Stimulated activated CD8-positive, alpha-beta memory T cell treated with anti-CD3 and anti-CD28 coated beads, Interleukin-4, amount 100 ng/mL, for 24 hours (primary cell): Measurements from ENCODE around the gene RILP.
A peak's percentile ranks its signal among the peaks of the same experiment; 100 is the strongest.

ENCODE experiments used
- DNase-seq: peaks from one replicate; pipeline ENCODE4 v3.0.0-alpha.2; 2020; ENCODE audit warnings: low read depth

The RILP gene

GRCh38 chr17:1627982-1628855, 21.4 kb downstream of the RILP start, which contains the start of gene SLC43A2:
Gene SLC43A2 (minus strand): TSS chr17:1628834. CDS start chr17:1627874, 960 bp downstream.
- DNase-seq = peak; percentile 69

DNA sequence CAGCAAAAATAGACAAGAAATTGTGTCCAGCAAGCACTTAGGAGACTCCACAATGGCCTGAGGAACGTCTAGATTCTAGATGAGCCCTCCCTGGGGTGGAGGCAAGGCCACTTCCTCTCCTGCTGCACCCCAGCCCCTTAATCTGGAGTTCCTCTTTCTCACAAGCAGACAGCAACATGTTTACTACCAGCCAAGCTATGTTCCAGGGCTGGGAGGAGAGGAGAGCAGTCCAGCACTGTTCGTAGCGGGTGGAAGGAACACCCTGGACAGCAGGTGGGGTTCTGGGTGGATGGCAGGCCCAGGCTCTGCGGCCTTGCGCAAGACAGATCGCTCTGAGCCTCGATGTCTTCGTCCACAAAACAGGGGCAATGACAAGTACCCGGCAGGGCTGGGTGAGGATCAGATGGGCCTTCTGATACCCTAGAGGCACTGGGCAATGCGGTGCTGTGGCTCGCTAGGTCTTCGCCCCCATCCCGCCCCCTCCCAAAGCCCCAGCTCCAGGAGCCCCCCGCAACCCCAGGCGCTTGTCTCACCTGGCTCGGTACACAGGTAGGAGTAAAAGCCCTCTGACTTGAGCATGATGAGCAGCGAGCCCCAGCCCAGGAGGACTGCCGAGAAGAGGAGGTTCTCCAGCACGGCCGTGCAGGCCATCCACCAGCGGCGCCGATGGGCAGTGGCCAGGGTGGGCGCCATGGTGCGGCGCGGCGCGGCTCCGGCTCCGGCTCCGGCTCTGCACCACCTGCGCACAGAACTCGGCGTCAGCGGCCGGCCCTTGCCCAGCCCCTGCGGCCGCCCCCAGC, 22.3 kb downstream of the RILP start:
- no peak for DNase-seq

DNA sequence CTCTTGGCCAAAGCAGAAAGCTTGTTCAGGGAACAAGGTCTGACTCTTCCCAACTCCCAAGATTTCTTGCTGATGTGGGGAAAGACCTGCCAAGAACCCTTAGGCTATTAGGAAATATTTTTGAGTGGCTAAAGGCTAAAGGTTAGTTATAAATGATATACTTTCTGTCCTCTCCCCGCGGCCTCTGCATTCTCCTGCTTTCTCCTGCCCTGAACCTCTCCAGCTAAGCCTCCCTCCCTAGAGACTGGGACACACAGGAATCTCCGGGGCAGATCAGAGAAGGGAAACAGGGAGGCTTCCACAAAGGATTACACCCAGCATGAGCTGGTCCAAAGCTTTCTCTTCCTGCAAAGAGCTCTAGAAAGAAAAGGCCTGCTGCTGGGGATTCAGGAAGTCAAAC, 23.3 kb downstream of the RILP start:
- no peak for DNase-seq

DNA sequence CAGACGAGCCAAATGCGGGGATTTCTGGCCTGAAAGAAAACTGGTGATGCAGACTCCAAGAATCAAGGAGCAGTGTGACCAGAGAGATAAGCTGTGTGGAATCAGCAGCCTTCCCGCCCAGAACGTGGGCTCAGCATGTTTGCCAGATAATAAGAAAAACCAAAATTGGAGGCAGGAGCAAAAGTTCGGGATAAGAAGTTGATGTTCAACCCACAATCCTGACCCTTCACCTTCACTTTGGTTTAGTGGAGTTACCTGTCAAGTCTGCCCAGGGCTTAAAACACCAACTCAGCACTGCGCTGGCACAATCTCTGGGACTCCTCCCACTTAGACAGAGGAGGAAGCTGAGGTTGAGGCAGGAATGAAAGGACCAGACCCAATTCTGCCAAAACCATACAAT, 24.1 kb downstream of the RILP start:
- DNase-seq = no peak

DNA sequence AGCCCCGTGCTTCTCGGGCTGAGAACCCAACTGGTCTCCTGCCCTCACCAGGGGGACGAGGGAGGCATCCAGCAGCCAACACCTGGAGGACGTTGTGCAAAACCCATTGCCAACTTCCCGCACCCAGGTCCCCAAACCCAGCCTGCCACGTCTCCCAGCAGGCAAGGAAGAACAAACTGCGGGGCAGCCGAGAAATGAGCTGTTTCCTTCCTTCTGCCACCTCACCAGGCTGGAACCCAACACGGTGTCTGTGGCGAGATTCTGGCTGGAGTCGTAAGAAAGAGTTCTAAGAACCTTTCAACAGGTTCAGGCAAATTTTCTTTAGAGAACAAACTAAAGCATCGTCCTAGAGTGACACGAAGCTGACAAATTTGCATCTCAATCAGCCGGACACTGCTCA, 24.6 kb downstream of the RILP start:
- DNase-seq = no peak

DNA sequence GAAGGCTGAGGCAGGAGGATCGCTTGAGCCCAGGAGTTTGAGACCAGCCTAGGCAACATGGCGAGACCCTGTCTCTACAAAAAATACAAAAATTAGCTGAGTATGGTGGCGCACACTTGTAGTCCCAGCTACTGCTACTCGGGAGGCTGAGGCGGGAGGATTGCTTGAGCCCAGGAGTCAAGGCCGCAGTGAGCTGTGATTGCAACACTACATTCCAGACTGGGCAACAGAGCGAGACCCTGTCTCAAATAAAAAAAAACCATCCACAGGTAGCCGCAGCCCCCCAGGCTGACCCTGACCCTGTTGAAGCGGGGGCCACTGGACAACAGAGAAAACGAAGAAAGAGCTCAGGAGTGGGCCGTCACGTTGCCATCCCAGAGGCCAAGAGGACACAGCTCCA, 25.0 kb downstream of the RILP start:
- no peak for DNase-seq

DNA sequence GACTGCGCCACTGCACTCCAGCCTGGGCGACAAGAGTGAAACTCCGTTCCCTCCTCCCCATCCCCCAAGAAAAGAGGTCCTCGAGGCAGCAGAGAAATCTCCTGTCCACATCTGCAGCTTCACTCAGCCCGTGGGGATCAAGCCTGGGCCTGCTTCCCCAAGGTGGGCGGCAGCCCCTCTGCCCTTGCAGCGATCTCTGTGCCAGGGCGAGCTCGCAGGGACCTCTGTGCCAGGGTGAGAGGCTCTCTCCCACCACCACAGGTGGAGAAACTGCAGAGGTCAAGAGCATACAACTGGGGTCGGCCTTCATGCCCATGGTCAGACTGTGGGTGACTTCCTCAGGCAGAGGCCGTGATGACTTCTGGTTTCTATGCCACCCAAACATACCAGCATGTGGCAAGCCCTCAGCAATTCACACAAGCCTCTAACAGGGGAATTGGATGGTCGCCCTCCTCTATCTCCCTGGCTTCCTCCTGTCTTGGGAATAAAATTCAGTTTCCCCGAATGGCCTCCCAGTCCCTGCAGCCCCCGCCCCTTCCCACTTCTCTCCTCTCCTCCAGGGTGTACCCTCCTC, 26.5 kb downstream of the RILP start:
- DNase-seq = no peak

DNA sequence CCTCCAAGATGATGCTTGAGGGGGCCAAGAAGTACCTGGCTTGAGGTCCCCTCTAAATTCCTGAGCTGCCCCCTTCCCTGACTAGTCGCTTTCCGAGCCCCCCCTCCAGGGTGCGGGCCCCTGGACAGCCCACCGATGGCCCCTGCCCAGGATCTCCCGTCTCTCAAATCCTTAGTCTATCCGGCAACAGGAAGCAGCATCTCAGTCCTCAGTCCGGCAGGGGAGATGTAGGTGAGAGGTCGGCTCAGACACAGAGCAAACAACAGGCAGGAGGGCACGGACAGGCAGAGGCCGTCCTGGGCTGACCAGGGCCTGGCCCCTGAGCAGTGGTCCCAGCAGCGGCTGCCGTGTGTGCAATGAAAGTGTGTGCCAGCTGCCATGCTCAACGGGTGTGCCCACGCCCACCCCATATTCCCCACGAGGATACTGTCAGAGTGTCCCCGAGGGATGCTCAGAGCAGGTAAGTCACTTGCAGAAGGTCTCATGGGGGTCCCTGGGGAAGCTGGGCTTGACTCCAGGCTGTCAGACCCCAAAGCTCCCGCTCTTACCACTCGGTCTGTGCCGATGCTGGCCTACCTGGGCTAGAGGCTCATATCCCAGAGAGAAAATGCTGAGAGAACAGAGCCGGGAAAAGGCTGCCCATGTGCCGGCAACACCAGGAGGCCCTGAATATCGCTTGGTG, 28.3 kb downstream of the RILP start:
- DNase-seq = no peak

GRCh38 chr17:1620486-1620885, 29.2 kb downstream of the RILP start:
- no peak for DNase-seq

DNA sequence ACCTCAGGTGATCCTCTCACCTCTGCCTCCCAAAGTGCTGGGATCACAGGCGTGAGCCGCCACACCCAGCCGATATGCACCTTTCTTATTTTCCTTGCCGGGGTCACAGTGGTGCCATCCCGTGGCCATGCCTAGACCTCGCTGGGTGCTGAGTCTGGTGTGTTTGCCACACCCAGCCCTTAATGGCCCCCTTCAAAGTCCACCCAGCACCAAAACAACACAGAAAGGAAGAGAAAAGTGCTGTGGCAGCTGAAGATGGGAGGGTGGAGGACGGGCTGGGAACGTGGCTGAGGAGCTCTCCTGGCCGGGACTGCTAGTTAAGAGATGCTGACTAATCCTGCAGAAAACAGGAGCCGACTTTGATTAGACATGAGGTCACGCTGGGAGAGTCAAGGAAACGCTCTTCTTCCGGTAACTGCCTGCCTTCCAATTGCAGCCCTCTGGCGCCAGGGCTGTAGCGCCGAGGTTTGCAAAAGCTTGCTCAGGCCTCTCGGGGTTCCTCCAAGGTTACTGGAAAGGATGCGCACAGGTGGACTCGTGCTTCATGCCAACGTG, 32.0 kb downstream of the RILP start:
- DNase-seq = no peak

DNA sequence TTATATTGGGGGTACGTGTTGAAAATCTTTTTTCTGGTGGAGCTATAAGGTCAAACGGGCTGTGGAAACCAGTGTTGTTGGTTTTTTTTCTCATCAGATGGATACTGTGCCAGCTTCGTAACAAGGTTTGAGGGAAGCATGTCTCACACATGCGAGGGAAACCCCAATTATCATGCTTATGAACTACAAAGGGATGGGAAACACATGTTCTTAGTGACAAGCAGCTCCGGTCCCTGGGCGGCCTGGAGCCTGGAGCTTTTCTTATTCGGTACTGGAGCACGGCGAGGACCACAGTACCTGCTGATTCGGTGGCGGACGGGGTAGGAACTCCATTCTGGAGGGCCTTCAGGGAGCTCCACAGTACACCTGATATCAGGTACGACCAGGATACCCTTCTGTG, 33.6 kb downstream of the RILP start:
- DNase-seq = no peak

DNA sequence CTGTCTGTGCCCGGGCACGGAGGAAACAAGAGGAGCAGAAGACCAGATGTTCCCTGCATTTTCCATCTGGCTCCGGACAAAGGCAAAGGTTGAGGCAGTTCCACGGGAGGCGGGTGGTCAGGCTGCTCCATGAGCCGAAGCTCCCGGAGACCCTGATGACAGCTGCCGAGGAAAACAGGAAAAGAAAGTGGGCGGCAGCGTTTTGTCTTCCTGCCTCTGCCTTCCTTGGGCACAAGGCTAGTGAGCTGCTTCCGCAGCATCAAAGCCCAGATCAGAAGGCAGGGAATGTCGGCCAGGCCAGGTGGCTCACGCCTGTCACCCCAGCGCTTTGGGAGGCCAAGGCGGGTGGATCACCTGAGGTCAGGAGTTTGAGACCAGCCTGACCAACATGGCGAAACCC, 37.3 kb downstream of the RILP start:
- DNase-seq = no peak

GRCh38 chr17:1611715-1612114, 38.0 kb downstream of the RILP start:
- no peak for DNase-seq

DNA sequence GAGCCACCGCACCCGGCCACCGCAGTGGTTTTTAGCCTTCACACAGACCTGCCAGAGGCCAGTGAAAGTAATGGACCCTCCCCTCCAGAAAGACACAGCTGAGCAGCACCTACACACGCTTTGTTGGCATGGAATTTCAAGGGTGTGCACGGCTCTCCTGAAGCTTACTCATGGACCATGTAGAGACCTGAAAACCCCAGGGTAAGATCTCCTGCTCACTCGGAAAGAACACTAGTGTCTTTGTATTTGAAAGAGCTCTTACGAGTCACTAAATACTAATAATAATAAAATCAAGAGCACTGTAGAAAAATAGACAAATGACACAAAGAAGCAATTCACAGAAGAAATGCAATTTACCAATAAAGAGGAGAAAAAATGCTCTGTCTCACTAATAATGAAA, 41.0 kb downstream of the RILP start:
- no peak for DNase-seq

DNA sequence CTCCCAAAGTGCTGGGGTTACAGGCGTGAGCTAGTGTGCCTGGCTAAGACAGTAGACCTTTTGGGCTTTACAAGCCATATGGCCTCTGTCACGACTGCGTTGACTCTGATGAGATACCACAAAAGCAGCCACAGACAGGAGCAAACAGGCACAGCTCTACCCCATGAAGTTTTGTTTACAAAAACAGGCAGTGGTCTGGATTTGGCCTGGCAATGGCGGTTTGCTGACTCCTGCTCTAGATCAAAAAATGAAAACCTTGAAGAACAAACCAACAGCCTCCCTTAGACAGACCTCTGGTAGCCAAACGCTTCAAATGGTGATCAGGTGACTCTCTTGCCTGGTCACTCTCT, 41.7 kb downstream of the RILP start:
- DNase-seq = no peak

DNA sequence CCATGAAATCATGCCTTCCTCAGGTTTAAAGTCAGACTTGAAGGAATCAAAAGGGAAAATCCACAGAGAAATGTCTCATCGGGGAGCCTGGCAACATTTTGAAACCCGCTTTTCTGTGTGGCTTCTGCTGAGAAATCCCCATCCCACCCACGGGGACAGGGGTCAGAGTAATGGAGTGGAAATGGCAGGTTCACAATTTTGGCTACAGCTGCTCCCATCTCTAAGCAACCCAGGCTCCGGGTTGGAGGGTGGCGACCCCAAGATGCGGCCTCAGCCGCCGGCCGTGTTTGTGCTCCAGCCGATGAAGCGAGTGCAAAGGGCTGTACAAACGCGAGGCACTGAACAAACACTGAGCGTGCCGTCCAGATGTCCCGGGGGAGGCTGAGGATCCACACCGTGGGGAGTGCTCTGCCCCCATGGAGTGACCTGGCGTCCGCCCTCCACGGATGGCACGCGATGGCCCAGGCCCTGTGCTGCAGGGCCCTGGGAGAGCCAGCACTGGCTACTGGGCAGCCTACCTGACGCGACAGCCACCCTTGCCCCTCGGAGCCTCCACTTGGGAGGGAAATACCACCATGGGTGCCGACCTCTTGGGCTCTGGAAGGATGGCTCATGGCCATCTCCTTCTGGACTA, 43.2 kb downstream of the RILP start:
- no peak for DNase-seq

DNA sequence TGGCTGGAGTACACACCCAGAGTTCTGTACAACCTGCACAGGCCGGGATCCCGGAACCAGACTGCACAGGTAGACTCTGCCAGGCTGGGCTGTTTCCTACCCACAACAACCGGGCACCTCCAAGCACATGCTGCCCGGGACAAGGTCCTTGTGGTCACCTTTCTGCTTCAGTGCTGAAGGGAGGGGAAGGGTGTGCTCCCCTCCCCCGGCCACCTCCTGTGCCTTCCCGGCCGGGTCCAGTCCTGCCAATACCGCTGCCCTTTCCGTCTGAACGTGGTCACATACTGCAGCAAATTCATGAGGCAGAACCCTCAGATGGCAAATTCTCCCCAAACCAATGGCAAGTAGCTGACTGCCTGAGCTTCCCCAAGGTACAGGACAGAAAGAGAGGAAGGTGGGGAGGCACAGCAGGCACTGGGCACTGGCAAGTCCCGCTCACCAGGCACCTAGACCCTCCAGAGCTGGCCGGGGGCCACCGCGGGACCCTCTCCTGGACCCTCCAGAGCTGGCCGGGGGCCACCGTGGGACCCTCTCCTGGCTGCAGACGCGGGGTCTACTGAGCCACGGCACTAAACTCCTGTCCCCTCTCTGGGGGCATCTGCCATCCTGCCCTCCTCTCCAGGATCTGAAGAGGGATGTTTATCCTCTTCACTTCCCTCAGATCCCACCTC, 43.9 kb downstream of the RILP start:
- DNase-seq = no peak

DNA sequence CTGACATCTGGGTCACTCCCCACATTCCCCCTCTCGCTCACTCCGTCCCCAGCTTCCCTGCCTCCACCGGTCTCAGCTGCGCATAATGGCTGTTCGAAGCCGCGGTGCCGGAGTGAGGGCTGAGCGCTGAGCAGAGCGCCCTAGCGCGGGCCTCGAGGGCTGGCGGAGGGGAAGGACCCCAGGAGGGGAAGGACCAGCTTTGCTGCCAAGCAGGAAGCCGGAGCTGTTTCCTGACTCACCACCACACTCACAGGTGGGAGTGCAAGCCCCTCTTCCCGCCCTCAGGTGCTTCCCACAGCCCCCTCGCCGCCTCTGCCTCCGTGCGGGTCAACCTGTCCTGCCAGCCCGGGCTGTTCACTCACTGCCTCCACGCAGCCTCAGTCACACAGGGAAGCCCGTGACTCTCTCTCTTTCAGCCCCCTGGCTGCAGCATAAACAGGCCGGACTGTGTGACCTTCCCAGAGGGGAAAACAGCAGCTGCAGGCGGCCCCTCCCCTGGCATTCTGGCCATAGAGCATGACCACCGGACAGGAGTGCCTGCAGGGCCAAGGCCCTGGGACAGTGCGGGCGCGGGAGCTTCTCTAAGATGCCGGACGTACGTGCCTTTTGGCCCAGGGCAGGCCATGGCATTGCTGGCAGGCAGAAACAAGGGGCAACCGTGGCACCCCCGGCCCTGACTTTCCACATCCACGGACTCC, 44.7 kb downstream of the RILP start:
- no peak for DNase-seq

DNA sequence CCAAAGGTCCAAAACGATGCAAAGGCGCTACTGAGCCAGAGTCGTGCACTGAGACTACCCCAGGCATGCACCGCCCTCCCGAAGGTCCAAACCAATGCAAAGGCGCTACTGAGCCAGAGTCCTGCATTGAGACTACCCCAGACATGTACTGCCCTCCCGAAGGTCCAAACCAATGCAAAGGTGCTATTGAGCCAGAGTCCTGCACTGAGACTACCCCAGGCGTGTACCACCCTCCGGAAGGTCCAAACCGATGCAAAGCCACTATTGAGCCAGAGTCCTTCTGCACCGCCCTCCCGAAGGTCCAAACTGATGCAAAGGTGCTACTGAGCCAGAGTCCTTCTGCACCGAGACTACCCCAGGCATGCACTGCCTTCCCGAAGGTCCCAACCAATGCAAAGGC, 48.1 kb downstream of the RILP start:
- DNase-seq = no peak

DNA sequence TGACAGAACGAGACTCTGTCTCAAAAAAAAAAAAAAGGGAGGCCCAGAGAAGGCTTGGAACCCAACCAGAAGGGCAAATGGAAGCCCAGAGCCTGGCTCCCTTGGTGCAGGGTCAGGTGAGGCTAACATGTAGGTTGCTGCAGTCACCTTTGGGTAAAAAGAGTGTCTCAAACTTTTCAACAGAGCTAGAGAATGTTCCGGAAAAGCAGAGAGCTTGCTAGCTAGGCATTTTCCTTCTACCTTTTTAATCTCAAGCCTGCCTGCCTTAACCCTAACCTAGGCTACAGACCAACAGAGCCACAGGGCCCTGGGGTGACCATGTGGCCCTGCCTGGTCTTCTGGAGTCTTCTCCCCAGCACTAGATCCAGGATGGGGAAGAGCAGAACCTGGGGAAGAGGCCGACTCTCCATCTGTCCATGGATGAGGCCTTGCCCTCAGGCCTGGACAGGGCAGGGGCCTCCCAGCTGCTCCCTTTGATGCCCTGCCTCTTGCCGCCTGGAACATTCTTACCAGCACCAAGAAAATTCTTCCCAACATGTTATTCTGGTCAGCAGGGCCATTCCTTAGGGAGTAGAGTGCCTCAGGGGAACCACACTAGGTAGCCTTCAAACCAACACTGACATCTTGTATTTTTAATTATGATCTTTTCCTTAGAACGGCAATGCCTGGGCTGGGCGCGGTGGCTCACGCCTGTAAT, 51.1 kb downstream of the RILP start:
- no peak for DNase-seq
